Eye (tissue), 1 donor: ENCODE results near the gene NALCN.

Experiments used
- DNase-seq: peaks from one replicate; pipeline ENCODE4 v3.0.0-alpha.2; 2015

The NALCN gene

DNA sequence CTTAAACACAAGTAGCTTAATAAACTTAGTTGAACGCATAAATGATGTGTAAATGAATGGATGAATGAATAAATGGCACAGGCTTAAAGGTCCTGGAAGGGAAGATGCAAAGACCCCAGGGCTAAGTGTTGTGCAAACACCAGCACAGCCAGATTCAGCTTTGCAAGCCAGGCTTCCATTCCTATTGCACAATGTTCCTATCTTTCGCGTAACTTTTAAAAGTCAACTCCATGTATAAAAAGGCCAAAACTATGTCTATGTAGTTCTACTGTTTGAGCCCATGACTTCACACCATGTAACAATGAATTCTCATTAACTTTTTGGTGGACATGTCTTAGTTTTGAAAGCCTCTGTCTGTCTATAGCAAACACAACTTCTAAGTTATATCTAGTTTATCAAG is 226.0 kb downstream of the NALCN start:
- DNase-seq: no peak

DNA sequence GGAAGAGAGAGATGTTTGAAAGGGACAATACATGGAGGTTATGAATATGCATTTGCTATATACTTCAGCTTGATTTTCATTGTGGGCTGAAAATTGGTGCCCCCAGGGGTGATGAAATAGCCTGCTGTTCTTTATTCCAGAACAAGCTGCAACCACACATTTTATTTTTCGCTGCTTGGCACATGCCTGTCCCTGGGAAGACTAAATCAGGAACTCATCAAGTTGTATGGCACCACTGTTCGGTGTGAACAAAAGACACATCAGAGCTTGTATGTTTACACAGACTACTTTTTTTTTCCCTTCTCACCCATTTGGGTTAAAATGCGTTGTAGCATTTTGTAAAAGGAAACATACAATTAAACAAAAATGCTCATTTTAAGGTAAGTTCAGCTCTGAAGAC is 230.7 kb downstream of the NALCN start:
- no peak for DNase-seq

DNA sequence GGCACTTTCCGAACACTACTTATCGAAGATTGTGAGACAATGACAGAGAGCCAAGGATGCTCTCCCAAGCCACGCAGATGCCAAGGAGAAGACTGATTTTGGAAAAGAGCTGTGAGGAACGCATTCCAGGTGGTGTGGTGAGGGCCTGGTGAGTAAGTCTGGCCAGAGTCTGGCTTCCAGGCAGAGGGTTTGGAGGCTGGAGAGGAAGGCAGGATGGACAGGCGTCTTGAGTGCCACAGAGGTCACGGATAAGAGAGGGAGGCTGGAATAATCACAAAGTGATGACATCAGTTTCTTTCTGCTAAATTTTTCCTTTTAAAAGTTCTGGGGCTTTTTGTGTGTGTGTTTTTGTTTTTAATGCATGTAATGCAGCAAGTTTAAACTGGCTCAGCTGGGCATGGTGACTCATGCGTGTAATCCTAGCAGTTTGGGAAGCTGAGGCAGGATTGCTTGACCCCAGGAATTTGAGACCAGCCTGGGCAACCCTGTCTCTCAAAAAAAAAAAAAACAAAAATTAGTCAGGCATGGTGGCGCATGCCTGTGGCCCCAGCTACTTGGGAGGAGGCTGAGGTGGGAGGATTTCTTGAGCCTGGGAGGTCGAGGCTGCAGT is 235.1 kb downstream of the NALCN start:
- DNase-seq: no peak

DNA sequence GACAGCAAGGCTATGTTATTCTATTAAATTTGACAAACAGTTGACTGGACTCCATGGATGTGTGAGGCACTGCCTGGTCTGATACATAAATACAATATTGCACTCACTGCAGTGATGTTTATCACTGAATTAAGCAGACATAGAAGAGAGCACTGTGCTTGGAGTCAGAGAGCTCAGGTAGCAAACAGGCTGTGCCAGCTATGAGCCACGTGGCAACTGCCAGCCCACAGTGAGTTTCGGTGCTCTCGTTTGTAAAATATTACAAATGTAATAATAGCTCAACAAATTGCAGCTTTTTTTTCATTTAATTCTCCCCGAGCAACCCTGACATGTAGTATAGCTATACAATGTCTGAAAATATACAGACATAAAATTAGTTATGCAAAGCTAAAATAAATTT is 237.3 kb downstream of the NALCN start:
- no peak for DNase-seq

GRCh38 chr13:101178406-101178805 is 237.9 kb downstream of the NALCN start:
- DNase-seq: no peak

- DNase-seq: no peak
Measured at GRCh38 chr13:101170306-101170705, 246.0 kb downstream of the NALCN start.

GRCh38 chr13:101157261-101157660 is 259.0 kb downstream of the NALCN start:
- no peak for DNase-seq

- DNase-seq: no peak
Measured at GRCh38 chr13:101155920-101156319, 260.4 kb downstream of the NALCN start.

DNA sequence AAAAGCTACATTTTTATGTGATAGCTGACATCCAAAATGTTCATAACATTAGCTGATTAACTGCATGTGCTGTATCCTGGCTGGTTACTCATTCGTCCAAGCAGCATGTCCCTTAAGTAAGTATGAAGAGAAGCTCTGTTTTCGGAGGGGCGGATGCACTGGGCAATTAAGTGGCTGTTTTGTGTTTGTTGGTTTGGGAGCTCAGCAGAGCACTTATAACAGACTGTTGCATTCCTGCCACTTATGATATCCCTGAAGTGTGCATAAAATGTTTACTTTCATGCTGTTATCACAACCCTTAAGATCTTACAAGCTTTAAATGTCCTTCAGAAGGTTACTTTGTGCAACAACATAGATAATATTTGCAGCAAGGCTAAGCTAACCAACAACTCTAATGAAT is 264.1 kb downstream of the NALCN start:
- no peak for DNase-seq

- peak; percentile 67 for DNase-seq
Measured at GRCh38 chr13:101150998-101151397, 265.3 kb downstream of the NALCN start.

GRCh38 chr13:101149735-101150384 is 266.4 kb downstream of the NALCN start:
- DNase-seq: peak; percentile 35

DNA sequence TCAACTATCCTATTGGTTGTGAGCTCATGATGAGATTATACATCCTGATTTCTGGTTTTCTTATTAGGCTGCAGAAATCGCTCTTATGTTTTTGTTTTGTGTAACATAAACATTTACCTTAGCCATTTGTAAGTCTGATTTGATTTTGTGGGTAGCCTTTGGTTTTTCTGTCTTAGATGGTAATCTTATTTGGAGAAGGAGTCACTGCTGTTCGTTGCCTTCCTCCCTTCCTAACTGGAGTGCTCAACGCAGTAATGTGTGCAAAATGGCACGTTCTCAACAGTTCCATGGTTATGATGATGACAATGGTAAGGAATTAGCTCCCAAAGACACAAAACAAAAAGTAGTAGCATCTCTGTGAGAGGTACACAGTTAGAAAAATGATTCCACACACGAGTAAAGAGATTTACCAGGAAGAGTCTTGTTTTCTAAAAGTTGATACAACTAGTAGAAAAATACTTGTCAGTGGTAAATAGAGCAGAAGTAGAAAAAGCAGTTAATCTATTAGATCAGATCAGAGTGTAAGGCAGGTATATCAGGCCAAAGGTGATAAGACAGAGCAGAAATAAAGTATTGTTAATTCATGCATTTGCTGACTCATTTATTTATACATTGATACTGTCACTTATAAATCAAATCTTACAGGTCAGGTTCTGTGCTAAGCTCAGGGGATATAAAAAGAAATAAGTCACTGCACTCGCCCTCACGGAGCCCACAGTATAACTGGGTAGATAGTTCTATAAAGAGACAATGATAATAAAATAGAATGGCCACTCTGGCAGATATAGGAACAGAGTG is 270.0 kb downstream of the NALCN start:
- no peak for DNase-seq

DNA sequence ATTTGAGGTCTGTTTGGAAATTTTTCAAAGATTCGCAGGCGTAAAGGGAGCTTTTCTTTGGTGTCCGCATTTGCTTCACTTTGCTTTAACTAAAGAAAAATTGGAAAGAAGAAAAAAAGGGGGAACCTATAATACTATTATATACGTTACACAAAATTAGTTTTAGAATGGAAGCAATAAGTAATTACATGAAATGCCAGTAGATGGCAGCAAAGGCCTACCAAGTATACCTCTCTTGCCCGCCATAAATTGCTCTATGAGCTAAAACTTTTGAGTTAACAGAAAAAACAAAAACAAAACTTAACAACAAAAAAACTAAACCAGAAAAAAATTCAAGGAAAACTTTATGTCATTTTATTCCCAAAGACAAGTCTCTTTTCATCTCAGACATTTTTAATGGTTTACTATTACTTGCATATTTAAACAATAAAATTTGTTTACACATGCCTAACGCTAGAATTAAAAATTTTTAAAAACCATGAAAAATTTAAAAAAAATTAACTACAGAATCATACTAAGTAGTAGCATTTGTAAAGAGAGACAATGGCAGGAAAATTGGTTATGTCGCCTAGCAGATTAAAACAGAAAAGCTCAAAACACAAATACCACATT is 271.4 kb downstream of the NALCN start:
- peak; percentile 85 for DNase-seq

- no peak for DNase-seq
Measured at GRCh38 chr13:101140936-101141335, 275.4 kb downstream of the NALCN start.

GRCh38 chr13:101140087-101140770 is 276.1 kb downstream of the NALCN start:
- DNase-seq: no peak

DNA sequence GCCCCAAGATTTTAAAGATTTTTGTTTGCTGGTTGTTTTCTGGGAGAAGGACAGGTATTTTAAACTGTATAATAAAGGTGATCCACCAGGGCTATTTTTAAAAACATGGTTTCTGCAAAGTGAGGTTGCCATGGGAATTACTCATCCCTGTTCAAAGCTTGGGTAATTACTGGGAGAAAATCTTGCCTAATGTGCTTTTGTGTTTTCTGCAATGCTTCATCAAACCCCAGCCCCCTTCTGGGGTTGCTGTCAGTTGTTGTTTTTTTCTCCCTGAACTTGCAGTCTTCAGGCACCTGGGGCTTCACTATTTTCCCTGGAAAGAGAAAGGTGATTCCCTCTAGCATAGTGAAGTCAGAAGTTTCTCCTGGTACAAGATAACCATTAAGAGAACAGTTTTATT is 277.2 kb downstream of the NALCN start:
- peak; percentile 34 for DNase-seq

DNA sequence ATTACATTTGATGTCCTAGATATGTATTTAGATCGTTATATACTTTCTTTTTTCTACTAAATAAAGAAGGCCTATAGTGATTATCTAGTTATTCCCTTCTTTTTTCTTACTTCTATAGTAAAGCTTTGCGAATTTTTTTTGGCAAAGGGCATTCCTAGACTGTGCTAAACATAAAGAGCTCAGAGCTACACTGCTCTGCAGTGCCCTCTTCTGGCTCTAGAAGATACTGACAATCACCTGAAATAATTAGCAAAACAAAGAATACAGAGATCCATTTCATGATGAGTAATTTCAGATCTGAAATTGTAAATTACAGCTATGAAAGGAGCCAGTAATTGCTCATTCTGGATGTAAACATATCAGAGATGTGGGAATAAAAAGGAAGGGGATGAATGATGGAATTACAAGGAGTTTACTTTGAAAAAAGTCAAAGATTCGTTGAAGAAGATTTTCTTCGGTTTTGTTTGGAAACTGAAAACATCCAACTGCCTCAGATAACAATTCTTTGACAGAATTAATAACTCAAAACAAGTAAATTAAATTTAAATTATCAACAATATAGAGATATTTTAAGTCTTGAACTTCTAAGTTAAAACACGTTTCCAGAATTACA is 288.5 kb downstream of the NALCN start:
- DNase-seq: peak; percentile 84

- DNase-seq: no peak
Measured at GRCh38 chr13:101123028-101123427, 293.3 kb downstream of the NALCN start.

DNA sequence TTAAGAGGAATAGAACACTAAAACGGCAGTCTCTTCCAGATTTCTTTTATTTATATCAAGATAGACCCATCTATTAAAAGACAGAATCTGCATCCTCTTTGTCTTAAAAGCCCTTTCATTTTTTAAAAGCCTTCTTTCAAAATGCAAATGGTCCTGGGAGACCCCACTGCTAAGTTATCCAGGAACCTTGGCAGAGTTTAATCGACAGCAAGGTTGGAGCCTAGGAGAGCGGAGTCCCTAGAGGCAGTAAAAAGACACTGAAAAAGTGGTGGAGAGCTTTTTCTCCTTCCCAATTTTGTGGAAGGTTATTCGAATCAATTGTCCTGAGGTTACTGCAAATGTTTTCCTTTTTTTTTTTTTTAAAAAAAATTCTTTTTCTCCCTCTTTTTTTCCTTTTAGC is 294.7 kb downstream of the NALCN start:
- DNase-seq: no peak

- DNase-seq: no peak
Measured at GRCh38 chr13:101120007-101120406, 296.3 kb downstream of the NALCN start.

DNA sequence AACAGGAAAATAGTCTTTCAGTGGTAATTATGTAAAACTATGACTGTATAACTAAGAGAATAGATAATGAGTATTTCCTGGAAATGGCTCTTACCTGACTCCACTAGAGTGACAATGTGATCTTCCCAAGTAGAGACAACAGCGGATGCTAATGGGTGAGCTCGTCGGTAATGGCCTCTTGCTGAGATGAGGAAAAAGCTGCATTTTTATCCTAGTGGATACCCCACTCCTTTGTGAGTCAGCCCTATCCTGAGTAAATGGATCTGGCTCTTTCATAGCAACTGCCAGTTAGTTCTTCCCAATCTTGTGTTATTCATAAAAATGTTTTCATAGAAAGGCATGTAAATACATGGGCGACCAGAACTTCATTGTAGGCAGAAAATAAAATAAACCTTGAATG is 299.5 kb downstream of the NALCN start:
- no peak for DNase-seq

GRCh38 chr13:101116341-101116740 is 300.0 kb downstream of the NALCN start:
- DNase-seq: peak; percentile 26

DNA sequence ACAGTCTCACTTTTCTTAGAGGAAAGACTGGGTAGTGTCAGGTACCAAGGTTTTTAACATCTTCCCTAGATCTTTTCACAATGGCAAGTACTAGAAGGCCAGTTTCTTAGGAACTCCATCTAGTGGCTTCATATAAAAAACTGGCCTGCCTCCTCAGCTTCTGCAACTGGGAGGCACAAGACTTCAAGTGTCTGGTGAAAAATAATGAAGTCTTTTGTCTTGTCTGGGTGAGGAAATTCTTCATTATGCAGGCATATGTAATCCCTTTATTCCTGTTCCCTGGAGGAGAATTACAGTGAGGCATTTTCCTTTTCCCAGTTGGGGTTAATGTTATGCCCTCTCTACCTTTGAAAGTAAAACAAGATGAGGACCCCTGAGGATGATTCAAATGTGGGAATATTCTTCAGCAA is 300.5 kb downstream of the NALCN start:
- peak; percentile 58 for DNase-seq
